Fibroblast of skin of right quadriceps (primary cell): ENCODE data around the gene KRTAP4-6.
"Not testable (repeated sequence)": the region's sequence is repeated elsewhere in the genome, so short reads cannot be mapped to it uniquely, and the experiment has no call there.

ENCODE experiments used
- DNase-seq: peaks from one replicate; pipeline ENCODE4 v3.0.0-alpha.2; 2013

The KRTAP4-6 gene

GRCh38 chr17:41145261-41145660 lies 4.9 kb upstream of the KRTAP4-6 start:
- no peak for DNase-seq

GRCh38 chr17:41144846-41145245 lies 4.5 kb upstream of the KRTAP4-6 start:
- DNase-seq = no peak

- DNase-seq = no peak
These were observed 1.0 kb upstream of the KRTAP4-6 start for GRCh38 chr17:41141361-41141760.

GRCh38 chr17:41139865-41140264 lies 479 bp downstream of the KRTAP4-6 start:
- not testable (repeated sequence) for DNase-seq

GRCh38 chr17:41133880-41134735 lies 6.2 kb downstream of the KRTAP4-6 start:
- no peak for DNase-seq

- peak; percentile 42 for DNase-seq
These were observed 8.4 kb downstream of the KRTAP4-6 start for GRCh38 chr17:41131979-41132378.

- DNase-seq = no peak
These were observed 13.0 kb downstream of the KRTAP4-6 start for GRCh38 chr17:41127371-41127770.

GRCh38 chr17:41126412-41126811 lies 13.9 kb downstream of the KRTAP4-6 start:
- no peak for DNase-seq

GRCh38 chr17:41125064-41125463 lies 15.3 kb downstream of the KRTAP4-6 start:
- DNase-seq = no peak

GRCh38 chr17:41123991-41124371 lies 16.4 kb downstream of the KRTAP4-6 start, which contains the start of gene KRTAP4-12:
Gene KRTAP4-12, minus strand, starts transcription at chr17:41124182. Its CDS starts 60 bp downstream, at chr17:41124122.
- not testable (repeated sequence) for DNase-seq

- DNase-seq = not testable (repeated sequence)
These were observed 16.9 kb downstream of the KRTAP4-6 start for GRCh38 chr17:41123292-41123990.

GRCh38 chr17:41121742-41122141 lies 18.6 kb downstream of the KRTAP4-6 start:
- DNase-seq = no peak

- peak; percentile 69 for DNase-seq
These were observed 20.4 kb downstream of the KRTAP4-6 start for GRCh38 chr17:41119696-41120690.

GRCh38 chr17:41118721-41119120 lies 21.6 kb downstream of the KRTAP4-6 start:
- peak; percentile 45 for DNase-seq

- not testable (repeated sequence) for DNase-seq
These were observed 22.4 kb downstream of the KRTAP4-6 start, which contains the start of gene KRTAP4-11 for GRCh38 chr17:41117846-41118386. Gene KRTAP4-11, minus strand, starts transcription at chr17:41118373. Its CDS starts 58 bp downstream, at chr17:41118315.

GRCh38 chr17:41116297-41116696 lies 24.0 kb downstream of the KRTAP4-6 start:
- peak; percentile 62 for DNase-seq

GRCh38 chr17:41111151-41111885 lies 29.0 kb downstream of the KRTAP4-6 start:
- DNase-seq = no peak

GRCh38 chr17:41108728-41109386 lies 31.5 kb downstream of the KRTAP4-6 start:
- DNase-seq = not testable (repeated sequence)

- DNase-seq = no peak
These were observed 32.3 kb downstream of the KRTAP4-6 start for GRCh38 chr17:41107941-41108450.

GRCh38 chr17:41105347-41105746 lies 35.0 kb downstream of the KRTAP4-6 start, which contains the start of gene KRTAP4-9:
Gene KRTAP4-9, plus strand, starts transcription at chr17:41105389. Its CDS starts 0 bp downstream, at chr17:41105389.
- DNase-seq = not testable (repeated sequence)
